Endometrial microvascular endothelial cells (primary cell): ENCODE data around the gene UAP1L1. TPM values are rescaled to one million over a fixed set of nuclear protein-coding genes. Genes with fewer than 3 reads are reported as not detected.

Experiments used
- in situ Hi-C: cut with HindIII; loops from 2 replicates; pipeline ENCODE4 v1.10.0; 2017; ENCODE audit warnings: low sequenced_read_pairs, low pct_unique_long_range_greater_than_20kb; ENCODE audit errors: inconsistent ontology term
- total RNA-seq: library from RNA; depleted of rRNA; stranded (reverse); fragments of >200 nt; gene quantifications from one replicate; pipeline ENCODE4 v1.2.3, GENCODE V29; 2015; ENCODE audit errors: inconsistent ontology term

Gene UAP1L1
- total RNA-seq, 1 donor from 2014 or later: 13.8 TPM

DNA sequence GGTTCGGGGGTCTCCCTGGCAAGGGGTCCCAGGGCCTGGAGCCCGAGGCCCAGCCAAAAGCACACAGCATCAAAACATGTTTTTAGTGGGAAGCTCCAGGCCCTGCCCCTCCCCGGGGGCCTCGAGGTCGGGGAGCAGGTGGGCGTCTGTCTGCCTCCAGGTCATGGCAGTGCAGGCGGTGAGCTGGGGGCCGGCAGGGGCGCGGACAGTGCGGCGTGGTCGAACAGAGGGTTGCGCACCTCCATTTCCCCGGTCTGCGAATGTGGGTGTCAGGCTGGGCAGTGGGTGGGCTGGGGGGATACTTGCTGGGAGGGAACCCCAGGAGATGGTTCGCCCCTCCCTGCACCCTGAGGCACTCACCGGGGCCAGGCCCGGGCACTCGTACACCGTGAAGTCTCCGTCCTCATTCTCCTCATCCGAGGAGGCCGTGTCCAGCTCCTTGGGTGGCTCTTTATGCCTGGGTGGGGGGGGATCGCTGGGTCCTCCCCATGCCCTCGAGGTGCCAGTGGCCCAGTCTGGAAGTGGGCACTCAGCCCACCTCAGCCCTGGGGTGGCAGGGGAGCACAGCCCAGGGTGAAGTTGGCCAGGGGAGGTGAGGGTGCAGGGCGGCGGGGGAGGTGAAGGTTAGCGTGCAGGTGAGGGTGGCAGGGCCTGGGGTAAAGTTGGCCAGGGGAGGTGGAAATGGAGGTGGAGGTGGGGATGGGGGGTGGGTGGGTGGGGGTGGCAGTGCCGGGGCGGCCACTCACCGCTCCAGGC lies 37.5 kb upstream of the UAP1L1 start:
- in situ Hi-C loops: no loop called here

DNA sequence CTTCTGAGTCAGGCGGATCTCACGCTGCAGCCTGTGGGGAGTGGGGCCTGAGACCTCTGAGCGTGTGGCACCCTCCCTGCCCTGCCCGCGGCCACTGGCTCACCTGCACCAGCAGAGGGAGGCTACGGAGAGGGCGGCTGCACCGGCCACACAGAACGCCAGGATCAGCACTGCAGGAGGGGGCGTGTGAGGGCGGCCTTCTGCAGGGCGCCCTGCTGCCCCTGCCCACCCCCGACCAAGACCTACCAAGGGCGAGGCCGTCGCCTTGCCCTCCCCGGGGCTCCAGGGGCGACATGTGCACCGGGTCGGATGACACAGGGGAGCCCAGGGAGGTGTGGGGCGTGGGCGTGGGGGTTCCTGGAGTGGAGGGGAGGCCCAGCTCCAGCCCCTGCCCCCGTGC lies 36.7 kb upstream of the UAP1L1 start:
- in situ Hi-C loops: no loop called here

DNA sequence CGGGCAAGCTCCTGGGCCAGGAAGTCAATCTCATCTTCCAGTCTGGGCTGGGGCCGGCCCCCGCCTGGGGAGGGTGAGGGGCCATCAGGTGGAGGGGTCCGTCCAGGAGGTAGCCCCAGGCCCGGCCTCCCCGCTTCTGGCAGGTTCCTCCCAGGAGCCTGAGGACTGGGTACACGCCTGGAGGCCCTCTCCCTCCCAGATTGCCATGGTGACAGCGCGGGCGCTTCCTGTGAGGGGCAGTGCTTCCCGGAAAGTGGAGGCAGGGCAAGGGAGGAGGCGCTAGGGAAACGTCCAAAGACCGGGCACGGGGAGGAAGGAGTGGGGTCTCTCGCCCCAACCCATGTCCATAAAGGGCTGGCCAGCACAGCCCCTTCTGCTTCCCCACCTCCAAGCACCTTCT lies 36.2 kb upstream of the UAP1L1 start:
- in situ Hi-C loops: no loop called here

DNA sequence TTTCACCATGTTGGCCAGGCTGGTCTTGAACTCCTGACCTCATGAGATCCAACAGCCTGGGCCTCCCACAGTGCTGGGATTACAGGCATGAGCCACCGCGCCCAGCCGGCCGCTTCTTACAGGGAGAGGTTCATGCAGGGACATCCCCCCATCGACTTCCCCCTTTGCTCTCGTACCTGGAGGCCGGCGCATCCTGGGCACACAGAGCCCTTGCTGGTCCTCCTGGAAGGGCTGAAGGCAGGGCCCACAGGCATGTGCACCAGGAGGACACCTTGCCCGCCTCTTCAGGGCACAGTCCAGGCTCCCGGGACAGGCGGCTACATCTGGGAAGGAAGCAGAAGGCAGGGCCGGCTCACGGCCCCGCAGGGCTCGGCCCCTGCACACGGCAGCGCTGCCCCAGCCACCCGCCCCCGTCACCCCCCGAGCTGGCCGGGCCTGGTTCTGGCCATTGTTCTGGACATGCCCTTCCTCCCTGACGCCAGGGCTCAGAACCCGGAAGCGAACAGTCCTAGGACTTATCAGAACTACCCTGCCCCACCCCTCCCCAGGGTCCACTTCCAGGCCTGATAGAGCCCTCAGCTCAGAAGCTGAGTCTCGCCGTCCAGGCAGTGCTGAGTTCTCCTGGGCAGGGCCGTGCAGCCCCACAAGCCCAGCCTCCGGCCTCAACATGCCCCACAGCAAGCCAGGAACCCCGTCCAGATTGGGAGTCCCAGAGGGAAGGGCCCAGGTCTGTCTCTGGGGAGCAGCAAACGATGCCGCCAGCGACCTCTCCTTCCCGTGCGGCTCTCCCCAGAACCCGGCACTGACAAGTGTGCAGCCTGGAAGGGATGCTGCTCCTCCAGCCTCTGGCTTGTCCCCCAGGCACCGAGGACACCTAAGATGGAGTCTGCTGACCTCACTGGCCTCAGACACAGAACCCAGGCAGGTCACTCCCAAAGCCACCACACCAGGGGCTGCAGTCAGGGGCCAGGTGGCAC lies 34.3 kb upstream of the UAP1L1 start:
- in situ Hi-C loops: no loop called here

GRCh38 chr9:137044037-137044436 lies 33.3 kb upstream of the UAP1L1 start:
- in situ Hi-C loops: no loop called here

- in situ Hi-C loops: no loop called here
These were observed 32.7 kb upstream of the UAP1L1 start for GRCh38 chr9:137044502-137045177.

DNA sequence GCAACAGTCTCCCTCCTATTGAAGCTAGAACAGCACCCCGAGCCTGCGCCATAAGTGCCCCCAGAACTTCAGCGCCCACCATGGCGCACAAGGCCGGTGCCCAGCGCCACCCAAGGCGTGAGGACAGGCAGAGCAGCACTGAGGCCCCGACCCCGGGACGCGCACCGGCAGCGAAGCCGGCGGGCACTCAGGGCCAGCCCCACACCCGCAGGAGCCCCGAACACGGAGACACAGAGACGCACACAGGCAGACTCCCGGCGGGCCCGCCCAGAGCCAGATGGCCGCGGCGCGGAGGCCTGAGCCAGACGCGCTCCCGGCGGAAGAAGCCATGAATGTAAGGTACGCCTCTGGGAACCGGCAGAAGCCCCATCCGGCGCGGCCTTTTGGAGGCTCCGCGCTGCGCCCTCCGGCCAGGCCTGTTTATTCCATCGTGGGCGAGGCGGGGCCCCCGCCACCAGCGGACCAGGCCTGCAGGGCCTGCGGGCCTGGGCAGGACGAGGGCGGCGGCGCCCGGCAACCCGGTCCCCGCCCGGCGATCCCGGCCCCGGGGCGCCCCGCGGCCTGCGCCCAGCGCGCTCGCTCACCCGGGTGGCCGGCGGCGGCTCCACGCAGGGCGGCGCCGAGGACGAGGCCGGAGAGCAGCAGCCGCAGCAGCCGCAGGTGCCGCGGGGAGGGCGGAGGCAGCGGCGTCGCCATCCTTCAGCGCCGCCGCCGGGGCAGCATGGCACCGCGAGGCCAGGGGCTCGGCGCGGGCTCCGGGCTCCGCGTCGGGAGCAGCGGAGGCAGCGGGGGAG lies 31.8 kb upstream of the UAP1L1 start:
- in situ Hi-C loops: no loop called here

DNA sequence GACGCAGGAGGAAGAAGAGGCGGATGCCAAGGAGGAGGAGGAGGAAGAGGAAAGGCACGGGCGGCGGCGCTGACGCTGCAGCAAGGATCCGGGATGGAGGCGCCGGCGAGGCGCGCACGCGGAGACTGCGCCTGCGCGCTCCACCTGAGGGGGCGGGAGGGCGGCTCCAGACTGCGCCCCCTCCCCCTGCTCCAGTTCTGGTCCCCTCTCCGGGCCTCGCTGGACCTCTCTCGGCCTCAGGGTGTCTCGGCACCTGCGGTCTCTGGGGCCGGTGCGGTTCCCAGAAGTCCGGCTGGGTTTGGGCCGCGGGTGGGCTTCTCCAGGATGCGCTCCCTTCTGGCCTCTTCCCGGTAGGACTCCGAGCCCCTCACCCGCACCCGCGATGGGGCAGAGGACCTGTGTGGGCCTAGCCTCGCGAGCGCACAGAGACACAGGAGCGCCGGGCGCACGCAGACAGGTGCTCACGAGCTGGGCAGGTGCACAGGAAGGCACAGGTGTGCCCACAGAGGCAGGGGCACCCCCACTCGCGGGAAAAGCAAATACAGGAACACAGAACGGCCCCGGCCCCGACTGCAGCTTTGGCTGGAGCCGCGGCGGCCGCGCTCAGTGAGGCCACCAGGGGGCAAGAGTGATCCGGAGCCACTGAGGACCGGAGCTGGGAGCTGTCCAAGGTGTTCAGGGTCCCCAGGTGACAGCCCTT lies 31.1 kb upstream of the UAP1L1 start, which contains the start of gene NPDC1:
TSS of gene NPDC1 (minus strand) at position 90 of the 700 bp plus-strand sequence. CDS start 188 bp downstream, outside the sequence.
- in situ Hi-C loops: no loop called here

DNA sequence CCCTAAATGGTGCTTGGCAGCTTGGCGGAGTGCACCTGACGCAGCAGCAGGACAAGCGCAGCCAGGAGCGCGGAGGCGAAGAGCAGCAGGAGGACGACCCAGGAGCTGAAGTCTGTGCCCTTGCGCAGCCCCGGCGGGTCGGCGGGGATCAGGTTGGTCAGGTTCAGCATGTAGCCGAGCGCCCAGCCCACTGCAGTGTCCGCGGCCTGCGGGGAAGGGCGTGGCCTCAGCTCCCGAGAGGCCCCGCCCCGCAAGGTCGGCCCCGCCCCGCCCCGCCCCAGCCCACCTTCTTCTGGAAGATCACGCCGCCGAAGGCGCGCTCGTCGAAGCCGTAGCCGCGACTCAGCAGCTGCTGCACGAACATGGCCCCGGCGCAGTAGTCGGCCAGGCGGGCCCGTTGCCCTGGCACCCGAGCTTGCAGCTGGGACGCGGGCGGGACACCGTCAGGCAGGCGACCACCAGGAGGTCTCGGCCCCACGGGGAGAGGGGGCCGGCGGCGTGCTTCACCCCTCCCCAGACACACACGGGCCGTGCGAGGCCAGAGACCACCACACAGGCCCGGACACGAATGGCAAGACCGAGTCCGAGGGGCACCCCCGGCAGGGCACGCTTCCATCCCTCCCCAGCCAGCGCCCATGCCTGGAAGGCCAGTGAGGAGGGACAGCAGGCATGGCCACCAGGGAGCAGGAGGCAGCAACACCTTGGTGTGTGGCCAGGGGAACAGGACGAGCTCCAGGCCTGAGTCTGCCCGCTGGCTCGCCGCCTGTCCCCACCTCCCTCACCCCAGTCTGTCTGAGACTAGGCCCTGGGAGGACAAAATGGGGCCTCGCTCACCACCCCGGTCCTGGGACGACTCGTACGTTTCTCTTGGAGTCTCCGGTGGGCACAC lies 28.4 kb upstream of the UAP1L1 start:
- in situ Hi-C loops: no loop called here

- in situ Hi-C loops: no loop called here
These were observed 27.5 kb upstream of the UAP1L1 start for GRCh38 chr9:137049544-137050449.

GRCh38 chr9:137050570-137050969 lies 26.7 kb upstream of the UAP1L1 start:
- in situ Hi-C loops: no loop called here

DNA sequence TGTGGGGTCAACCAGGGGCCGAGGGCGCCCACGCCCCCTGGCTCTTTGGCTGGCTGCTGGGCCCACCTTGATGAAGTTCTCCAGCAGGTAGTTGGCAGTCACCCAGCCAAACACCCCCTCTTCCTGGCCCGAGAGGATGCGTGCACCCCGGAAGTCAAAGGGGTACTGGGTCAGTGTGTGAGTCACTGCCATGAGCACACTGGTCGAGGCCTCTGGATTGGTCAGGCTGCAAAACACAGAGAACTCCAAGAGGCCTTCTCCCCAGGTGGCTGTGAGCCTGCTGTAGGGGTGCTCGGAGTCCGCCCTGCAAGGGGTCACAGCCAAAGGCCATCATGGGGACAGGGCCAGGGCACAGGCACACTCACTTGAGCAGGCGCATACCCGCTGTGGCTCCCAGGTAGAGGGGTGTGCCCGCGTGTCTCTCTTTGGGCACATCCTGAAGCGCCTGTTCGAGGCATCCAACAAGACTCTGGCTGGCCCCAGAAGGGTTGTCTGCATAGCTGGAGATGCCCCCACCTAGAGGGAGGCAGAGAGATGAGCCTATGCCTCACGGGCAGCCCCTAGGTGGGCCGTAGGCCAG lies 26.1 kb upstream of the UAP1L1 start:
- in situ Hi-C loops: no loop called here

DNA sequence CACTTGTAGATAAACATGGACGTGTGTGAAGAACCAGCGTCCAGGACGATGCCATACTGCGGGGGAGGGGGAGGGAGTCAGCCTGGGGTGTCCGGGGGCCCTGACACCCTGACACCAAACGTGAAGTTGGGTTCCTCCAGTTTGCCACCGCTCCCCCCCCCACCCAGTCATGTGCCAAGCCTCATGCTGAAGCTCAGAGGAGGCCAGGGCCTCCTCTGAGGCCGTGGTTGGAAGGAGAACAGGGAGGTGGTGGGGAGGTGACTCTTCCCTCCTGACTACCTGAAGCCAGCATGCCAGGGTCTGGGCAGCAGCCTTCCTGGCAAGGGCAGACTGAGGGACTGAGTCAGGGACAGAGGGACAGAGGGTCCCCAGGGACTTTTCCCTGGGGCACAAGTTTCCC lies 25.0 kb upstream of the UAP1L1 start:
- in situ Hi-C loops: no loop called here

- in situ Hi-C loops: no loop called here
These were observed 24.0 kb upstream of the UAP1L1 start for GRCh38 chr9:137052998-137053943.
